ENCODE results near the gene AKR1C1.
"Not testable (repeated sequence)": the region's sequence is repeated elsewhere in the genome, so short reads cannot be mapped to it uniquely, and the experiment has no call there.

DNA sequence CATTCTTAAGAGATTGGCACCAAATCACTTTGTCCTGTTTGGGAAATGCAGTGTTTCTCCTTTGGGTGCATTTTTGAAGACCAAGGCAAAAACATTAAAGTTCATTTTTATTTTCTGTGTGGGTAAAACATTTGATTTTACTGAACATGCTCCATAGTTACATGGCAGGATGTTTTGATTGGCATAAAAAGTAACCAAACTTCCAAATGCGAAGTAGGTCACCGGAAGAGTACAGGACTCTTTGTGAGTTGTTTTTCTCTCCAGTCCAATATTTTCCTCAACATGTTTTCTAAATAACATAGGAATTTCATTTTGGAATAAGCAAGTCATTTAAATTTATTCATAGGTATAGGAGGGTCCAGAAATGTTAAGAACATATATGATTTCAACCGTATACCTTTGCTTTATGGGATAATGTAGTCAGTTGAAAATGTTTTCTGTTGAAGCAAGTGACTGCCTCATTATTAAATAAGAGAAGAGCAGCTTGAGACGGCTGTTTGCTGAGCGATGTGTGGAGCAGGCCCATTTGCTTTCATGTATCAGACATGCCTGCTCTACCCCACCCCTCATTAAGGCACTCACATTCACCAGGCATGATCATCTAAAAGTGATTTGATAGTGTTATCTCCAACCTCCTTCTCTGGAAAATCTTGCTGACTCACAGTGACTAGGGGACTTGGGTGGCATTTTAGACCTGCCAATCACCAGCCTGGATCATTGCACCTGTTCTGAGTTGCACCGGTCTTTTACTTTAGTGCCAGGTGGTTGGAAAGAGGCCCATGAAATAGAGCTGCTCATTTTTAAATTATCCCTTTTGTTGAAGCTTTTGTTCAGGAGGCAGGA is 56.8 kb downstream of the AKR1C1 start:
- not testable (repeated sequence) for TF ChIP-seq ZNF274 (IDR thresholded peaks at IDR 0.05; ENCODE audit: borderline replicate concordance, low read depth, low read length); RAD21 (CRISPR knock-in tag; conservative IDR thresholded peaks at IDR 0.05 in 1 of 2, IDR thresholded peaks at IDR 0.05 in 1 of 2); ETV1 (tag; conservative IDR thresholded peaks at IDR 0.05; ENCODE audit: low read depth); CBFB (CRISPR knock-in tag; IDR thresholded peaks at IDR 0.05); ZFP36 (IDR thresholded peaks at IDR 0.05; ENCODE audit: low read depth, low read length, partially characterized antibody); BDP1 (IDR thresholded peaks at IDR 0.05; ENCODE audit: insufficient read depth, insufficient read length)
- TF ChIP-seq, protein P1, sequence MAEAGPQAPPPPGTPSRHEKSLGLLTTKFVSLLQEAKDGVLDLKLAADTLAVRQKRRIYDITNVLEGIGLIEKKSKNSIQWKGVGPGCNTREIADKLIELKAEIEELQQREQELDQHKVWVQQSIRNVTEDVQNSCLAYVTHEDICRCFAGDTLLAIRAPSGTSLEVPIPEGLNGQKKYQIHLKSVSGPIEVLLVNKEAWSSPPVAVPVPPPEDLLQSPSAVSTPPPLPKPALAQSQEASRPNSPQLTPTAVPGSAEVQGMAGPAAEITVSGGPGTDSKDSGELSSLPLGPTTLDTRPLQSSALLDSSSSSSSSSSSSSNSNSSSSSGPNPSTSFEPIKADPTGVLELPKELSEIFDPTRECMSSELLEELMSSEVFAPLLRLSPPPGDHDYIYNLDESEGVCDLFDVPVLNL (CRISPR knock-in tag; IDR thresholded peaks at IDR 0.05; ENCODE audit: low read depth), result not testable (repeated sequence)
- TF ChIP-seq, protein P2, sequence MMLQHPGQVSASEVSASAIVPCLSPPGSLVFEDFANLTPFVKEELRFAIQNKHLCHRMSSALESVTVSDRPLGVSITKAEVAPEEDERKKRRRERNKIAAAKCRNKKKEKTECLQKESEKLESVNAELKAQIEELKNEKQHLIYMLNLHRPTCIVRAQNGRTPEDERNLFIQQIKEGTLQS (IDR thresholded peaks at IDR 0.05), result not testable (repeated sequence)
- TF ChIP-seq, protein P2 (CRISPR knock-in tag; conservative IDR thresholded peaks at IDR 0.05), result not testable (repeated sequence)
- TF ChIP-seq, protein P3, sequence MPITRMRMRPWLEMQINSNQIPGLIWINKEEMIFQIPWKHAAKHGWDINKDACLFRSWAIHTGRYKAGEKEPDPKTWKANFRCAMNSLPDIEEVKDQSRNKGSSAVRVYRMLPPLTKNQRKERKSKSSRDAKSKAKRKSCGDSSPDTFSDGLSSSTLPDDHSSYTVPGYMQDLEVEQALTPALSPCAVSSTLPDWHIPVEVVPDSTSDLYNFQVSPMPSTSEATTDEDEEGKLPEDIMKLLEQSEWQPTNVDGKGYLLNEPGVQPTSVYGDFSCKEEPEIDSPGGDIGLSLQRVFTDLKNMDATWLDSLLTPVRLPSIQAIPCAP (CRISPR knock-in tag; IDR thresholded peaks at IDR 0.05; ENCODE audit: borderline replicate concordance), result not testable (repeated sequence)
- TF ChIP-seq, protein P4, sequence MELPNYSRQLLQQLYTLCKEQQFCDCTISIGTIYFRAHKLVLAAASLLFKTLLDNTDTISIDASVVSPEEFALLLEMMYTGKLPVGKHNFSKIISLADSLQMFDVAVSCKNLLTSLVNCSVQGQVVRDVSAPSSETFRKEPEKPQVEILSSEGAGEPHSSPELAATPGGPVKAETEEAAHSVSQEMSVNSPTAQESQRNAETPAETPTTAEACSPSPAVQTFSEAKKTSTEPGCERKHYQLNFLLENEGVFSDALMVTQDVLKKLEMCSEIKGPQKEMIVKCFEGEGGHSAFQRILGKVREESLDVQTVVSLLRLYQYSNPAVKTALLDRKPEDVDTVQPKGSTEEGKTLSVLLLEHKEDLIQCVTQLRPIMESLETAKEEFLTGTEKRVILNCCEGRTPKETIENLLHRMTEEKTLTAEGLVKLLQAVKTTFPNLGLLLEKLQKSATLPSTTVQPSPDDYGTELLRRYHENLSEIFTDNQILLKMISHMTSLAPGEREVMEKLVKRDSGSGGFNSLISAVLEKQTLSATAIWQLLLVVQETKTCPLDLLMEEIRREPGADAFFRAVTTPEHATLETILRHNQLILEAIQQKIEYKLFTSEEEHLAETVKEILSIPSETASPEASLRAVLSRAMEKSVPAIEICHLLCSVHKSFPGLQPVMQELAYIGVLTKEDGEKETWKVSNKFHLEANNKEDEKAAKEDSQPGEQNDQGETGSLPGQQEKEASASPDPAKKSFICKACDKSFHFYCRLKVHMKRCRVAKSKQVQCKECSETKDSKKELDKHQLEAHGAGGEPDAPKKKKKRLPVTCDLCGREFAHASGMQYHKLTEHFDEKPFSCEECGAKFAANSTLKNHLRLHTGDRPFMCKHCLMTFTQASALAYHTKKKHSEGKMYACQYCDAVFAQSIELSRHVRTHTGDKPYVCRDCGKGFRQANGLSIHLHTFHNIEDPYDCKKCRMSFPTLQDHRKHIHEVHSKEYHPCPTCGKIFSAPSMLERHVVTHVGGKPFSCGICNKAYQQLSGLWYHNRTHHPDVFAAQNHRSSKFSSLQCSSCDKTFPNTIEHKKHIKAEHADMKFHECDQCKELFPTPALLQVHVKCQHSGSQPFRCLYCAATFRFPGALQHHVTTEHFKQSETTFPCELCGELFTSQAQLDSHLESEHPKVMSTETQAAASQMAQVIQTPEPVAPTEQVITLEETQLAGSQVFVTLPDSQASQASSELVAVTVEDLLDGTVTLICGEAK (IDR thresholded peaks at IDR 0.05), result not testable (repeated sequence)
- TF ChIP-seq, protein P4 (CRISPR knock-in tag; IDR thresholded peaks at IDR 0.05), result not testable (repeated sequence)
- TF ChIP-seq, protein P5, sequence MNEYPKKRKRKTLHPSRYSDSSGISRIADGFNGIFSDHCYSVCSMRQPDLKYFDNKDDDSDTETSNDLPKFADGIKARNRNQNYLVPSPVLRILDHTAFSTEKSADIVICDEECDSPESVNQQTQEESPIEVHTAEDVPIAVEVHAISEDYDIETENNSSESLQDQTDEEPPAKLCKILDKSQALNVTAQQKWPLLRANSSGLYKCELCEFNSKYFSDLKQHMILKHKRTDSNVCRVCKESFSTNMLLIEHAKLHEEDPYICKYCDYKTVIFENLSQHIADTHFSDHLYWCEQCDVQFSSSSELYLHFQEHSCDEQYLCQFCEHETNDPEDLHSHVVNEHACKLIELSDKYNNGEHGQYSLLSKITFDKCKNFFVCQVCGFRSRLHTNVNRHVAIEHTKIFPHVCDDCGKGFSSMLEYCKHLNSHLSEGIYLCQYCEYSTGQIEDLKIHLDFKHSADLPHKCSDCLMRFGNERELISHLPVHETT (CRISPR knock-in tag; conservative IDR thresholded peaks at IDR 0.05 in 1 of 2, IDR thresholded peaks at IDR 0.05 in 1 of 2), result not testable (repeated sequence)
